IPS-18a (cell line): ENCODE results near the gene SLC24A3.

Source experiments
- H3K27ac ChIP-seq: one replicate; pipeline ENCODE4 v1.5.1; 2013; ENCODE audit warnings: low read length
- H3K27me3 ChIP-seq: one replicate; pipeline ENCODE4 v1.6.1; 2013; ENCODE audit warnings: mild to moderate bottlenecking, low read length; ENCODE audit not compliant: control insufficient read depth, insufficient read depth
- H3K36me3 ChIP-seq: one replicate; pipeline ENCODE4 v1.6.1; 2013; ENCODE audit warnings: low read depth, low read length; ENCODE audit not compliant: control insufficient read depth
- H3K4me1 ChIP-seq: one replicate; pipeline ENCODE4 v1.6.1; 2013; ENCODE audit warnings: low read depth, low read length; ENCODE audit not compliant: control insufficient read depth
- H3K4me3 ChIP-seq: one replicate; pipeline ENCODE4 v1.5.1; 2013; ENCODE audit warnings: low read length
- H3K9ac ChIP-seq: one replicate; pipeline ENCODE4 v1.6.1; 2013; ENCODE audit warnings: mild to moderate bottlenecking, low read length, moderate library complexity
- H3K9me3 ChIP-seq: one replicate; pipeline ENCODE4 v1.6.1; 2013; ENCODE audit warnings: low read depth, low read length; ENCODE audit not compliant: control insufficient read depth

The SLC24A3 gene

DNA sequence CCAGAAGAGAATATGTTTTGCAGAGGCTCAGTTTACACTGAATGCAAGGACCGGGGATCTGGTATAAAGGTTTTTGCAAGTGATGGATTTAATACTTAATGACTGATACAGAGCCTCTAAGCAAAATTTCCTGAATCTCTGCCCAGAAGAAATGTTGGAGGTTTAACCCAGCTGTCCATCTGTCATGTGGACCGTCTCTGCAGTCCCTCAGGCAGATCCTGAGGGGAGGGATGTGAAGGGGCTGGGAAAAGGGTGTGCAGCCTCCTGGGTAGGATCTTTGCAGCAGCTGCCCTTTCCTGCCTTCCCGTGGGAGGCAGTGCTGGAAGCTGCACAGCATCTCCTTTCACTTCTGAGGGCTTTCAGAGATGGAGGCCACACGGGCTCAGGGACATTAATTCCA is 207.0 kb downstream of the SLC24A3 start:
- no peaks in the 10 kb centered on the region for H3K36me3 ChIP-seq
- no peak overlapping the region for H3K4me3 ChIP-seq
- H3K9ac ChIP-seq = no peak overlapping the region
- H3K4me1 ChIP-seq = peaks cover 21% of the 10 kb centered on the region
- H3K27ac ChIP-seq = no peak overlapping the region
- H3K27me3 ChIP-seq = no peaks in the 10 kb centered on the region
- no peaks in the 10 kb centered on the region for H3K9me3 ChIP-seq

DNA sequence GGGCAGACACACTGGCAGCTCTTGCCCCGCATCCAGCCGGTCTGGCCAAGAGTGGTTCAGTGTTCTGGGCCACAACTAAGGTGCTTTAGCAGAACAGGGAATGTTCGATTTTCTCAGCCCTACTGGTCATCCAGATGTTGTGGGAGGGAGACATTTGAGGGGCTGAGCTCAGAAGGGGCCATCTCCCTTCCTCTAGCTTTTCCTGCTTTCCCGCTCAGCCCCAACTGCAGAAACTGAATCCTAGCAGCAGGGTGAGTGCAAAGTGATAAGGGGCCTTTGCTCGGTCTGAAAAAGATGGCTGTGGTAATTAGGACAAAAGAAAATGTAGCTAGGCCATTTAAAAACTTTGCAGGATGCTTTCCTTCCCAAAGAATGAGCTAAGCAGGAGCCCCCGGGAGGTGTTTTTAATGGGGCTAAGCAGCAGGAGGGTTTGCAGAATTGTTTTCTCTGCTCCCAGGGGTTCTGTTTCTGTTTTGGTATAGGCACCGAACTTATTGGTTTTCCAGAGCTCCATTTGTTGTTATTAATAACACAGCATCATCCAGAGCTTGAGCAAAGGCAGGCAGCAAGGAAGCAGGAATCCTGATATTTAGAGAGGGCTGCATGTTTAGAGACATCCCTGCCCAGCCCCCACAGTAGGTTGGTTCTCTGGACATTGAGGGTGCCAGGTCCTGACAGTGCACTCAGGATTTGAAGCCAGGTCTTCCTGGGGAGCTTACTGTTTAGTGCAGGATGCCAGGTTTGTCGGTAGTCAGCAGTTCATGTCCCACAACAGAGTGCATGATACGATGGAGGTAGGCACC is 210.9 kb downstream of the SLC24A3 start:
- Histone ChIP-seq H3K9me3 (no peaks in the 10 kb centered on the region), H3K27ac (no peak overlapping the region), H3K4me1 (peaks cover 27% of the 10 kb centered on the region), H3K4me3 (no peak overlapping the region), H3K36me3 (no peaks in the 10 kb centered on the region), H3K27me3 (no peaks in the 10 kb centered on the region), H3K9ac (no peak overlapping the region)

DNA sequence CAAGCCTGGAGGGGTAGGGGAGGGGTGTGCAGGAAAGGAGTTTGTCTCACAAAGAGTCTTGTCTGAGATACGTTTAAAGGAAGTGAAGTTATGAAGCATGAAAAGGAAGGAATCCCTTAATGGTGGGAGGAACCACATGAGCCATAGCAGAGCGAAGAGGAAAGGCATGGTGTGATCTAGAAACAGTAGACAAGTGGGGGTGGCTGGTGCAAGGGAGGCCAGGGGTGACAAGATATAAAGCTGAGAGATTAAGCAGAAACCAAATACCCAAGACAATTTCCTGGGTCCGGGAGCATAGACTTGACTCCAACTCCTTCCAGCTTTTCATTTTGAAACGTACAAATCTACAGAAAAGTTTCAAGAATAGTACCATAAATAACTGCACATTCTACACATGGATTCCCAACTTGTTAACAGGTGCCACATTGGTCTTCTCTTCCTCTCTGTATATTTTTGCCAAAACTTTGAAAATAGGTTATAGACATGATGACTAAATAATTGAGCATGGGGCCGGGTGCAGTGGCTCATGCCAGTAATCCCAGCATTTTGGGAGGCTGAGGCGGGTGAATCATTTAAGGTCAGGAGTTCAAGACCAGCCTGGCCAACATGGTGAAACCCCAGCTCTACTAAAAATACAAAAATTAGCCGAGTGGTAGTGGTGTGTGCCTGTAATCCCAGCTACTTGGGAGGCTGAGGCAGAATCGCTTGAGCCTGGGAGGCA is 211.6 kb downstream of the SLC24A3 start:
- Histone ChIP-seq H3K4me1 (peaks cover 28% of the 10 kb centered on the region), H3K36me3 (no peaks in the 10 kb centered on the region), H3K27me3 (no peaks in the 10 kb centered on the region), H3K9me3 (no peaks in the 10 kb centered on the region), H3K9ac (no peak overlapping the region), H3K4me3 (no peak overlapping the region), H3K27ac (no peak overlapping the region)

- H3K4me1 ChIP-seq = peaks cover 36% of the 10 kb centered on the region
- no peaks in the 10 kb centered on the region for H3K36me3 ChIP-seq
- H3K27ac ChIP-seq = no peak overlapping the region
- H3K9me3 ChIP-seq = no peaks in the 10 kb centered on the region
- no peak overlapping the region for H3K9ac ChIP-seq
- H3K4me3 ChIP-seq = no peak overlapping the region
- no peaks in the 10 kb centered on the region for H3K27me3 ChIP-seq
These were observed 213.9 kb downstream of the SLC24A3 start for GRCh38 chr20:19426356-19426755.

DNA sequence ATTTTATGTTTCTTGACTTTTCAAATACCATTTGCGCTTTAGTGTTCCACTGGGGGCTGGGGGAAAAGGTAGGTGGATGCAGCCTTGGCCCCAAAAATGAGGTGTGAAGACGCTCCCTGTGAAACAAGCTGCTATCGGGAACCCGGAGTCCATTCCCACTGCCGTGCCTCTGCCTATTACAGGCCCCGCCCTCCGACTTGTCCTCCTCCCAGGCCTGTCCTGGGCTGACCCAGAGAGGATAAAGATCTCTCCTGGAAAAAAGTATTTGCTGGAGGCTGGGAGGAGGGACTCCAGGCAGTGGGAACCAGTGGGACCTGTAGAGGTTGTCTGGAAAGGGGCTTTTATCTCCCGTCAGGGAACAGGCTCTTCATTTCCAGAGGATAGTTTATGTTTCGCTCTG is 215.0 kb downstream of the SLC24A3 start:
- Histone ChIP-seq H3K27ac (no peak overlapping the region), H3K4me1 (peaks cover 36% of the 10 kb centered on the region), H3K36me3 (no peaks in the 10 kb centered on the region), H3K9me3 (no peaks in the 10 kb centered on the region), H3K27me3 (no peaks in the 10 kb centered on the region), H3K9ac (no peak overlapping the region), H3K4me3 (no peak overlapping the region)

DNA sequence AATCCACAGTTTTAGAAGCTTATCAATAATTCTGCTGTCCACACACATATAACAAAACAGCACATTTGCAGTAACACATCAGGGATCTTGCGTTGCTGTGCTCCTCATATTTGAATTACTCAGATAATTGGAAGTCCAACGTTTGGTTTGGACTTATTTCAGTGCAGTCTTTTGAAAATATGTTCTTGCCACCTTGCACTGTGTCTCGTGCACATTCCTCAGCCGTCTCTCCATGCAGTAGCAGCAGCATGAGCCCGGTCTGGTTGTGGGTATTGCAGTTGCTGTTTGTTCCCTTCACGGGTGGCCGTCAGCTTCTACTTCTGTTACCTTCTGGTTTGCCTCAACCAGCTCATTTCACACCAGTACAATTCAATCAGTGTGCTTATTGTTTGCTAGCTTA is 215.5 kb downstream of the SLC24A3 start:
- Histone ChIP-seq H3K9me3 (no peaks in the 10 kb centered on the region), H3K9ac (no peak overlapping the region), H3K36me3 (no peaks in the 10 kb centered on the region), H3K4me3 (no peak overlapping the region), H3K27me3 (no peaks in the 10 kb centered on the region), H3K4me1 (peaks cover 32% of the 10 kb centered on the region), H3K27ac (no peak overlapping the region)

GRCh38 chr20:19428324-19428723 is 215.9 kb downstream of the SLC24A3 start:
- no peak overlapping the region for H3K4me3 ChIP-seq
- no peak overlapping the region for H3K27ac ChIP-seq
- peaks cover 28% of the 10 kb centered on the region for H3K4me1 ChIP-seq
- H3K9ac ChIP-seq = no peak overlapping the region
- no peaks in the 10 kb centered on the region for H3K27me3 ChIP-seq
- no peaks in the 10 kb centered on the region for H3K9me3 ChIP-seq
- H3K36me3 ChIP-seq = no peaks in the 10 kb centered on the region

- H3K4me1 ChIP-seq = peaks cover 22% of the 10 kb centered on the region
- no peaks in the 10 kb centered on the region for H3K27me3 ChIP-seq
- no peaks in the 10 kb centered on the region for H3K9me3 ChIP-seq
- no peaks in the 10 kb centered on the region for H3K36me3 ChIP-seq
- H3K9ac ChIP-seq = no peak overlapping the region
- H3K27ac ChIP-seq = no peak overlapping the region
- no peak overlapping the region for H3K4me3 ChIP-seq
These were observed 217.1 kb downstream of the SLC24A3 start for GRCh38 chr20:19429538-19429937.

GRCh38 chr20:19430641-19431315 is 218.3 kb downstream of the SLC24A3 start:
- Histone ChIP-seq H3K9ac (no peak overlapping the region), H3K9me3 (no peaks in the 10 kb centered on the region), H3K27ac (no peak overlapping the region), H3K27me3 (no peaks in the 10 kb centered on the region), H3K4me1 (peaks cover 22% of the 10 kb centered on the region), H3K4me3 (no peak overlapping the region), H3K36me3 (no peaks in the 10 kb centered on the region)

- no peaks in the 10 kb centered on the region for H3K27me3 ChIP-seq
- H3K9me3 ChIP-seq = no peaks in the 10 kb centered on the region
- no peak overlapping the region for H3K27ac ChIP-seq
- peaks cover 22% of the 10 kb centered on the region for H3K4me1 ChIP-seq
- H3K4me3 ChIP-seq = no peak overlapping the region
- H3K36me3 ChIP-seq = no peaks in the 10 kb centered on the region
- no peak overlapping the region for H3K9ac ChIP-seq
These were observed 218.9 kb downstream of the SLC24A3 start for GRCh38 chr20:19431316-19431700.

GRCh38 chr20:19431906-19432305 is 219.5 kb downstream of the SLC24A3 start:
- Histone ChIP-seq H3K9me3 (no peaks in the 10 kb centered on the region), H3K9ac (no peak overlapping the region), H3K4me1 (peaks cover 20% of the 10 kb centered on the region), H3K27ac (no peak overlapping the region), H3K4me3 (no peak overlapping the region), H3K27me3 (no peaks in the 10 kb centered on the region), H3K36me3 (no peaks in the 10 kb centered on the region)
